Effector CD4-positive, alpha-beta T cell (primary cell): ENCODE results near the gene TACR1.
"Not testable (repeated sequence)": the region's sequence is repeated elsewhere in the genome, so short reads cannot be mapped to it uniquely, and the experiment has no call there.

Source experiments
- DNase-seq: peaks from one replicate; pipeline ENCODE4 v3.0.0-alpha.2; 2020

The TACR1 gene

GRCh38 chr2:75192496-75192895 lies 6.8 kb downstream of the TACR1 start:
- no peak for DNase-seq

DNA sequence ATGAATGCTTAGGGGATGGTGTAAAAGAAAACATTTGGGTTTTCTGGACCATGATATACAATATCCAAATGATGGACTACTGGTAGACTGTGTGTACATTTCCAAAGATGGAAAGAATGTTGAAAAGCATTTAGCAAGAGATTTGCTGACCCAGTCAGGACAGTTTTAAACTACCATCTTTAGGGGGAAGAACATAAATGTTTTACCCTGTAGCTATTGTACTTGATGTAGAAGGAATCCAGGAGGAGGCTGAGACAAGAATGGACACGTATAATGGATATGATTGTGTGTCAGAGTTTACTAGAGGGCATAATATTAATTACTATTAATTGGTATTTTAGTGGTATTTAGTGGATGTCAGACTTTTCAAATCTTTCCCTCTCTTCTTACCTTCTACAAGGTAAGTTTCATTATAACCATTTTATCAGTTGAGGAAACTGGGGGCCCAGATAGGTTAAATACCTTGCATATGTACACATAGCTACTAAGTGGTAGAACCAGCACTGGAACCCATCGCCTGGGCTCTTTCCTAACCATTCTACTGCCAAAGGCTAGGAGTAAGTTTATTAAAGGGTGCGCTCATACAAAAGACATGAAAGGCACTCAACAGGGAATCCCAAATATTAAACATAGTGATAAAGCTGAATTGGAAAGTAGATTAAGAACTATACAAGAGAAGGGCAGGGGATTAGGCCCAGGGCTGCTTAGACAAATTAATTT lies 8.9 kb downstream of the TACR1 start:
- DNase-seq = no peak

DNA sequence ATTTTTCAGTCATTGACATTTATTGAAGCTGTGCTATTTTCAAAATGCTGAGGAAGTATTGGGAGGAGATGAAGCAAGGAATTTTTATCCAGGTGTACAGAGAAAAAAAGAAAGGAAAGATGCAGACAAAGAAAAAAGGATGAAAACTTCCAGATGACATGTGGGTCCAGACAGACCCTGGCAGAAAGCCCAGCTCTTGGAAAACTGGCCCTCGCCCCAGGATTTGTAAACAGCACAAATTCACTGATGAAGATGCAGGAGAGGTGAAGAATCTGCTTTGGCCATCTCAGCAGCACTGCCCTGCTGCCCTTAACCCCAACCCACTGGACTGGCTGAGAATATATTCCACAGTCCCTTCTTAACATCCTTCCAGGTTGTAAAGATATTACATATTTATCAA lies 12.5 kb downstream of the TACR1 start:
- DNase-seq = no peak

- DNase-seq = no peak
These were observed 16.7 kb downstream of the TACR1 start for GRCh38 chr2:75182606-75183005.

- no peak for DNase-seq
These were observed 18.8 kb downstream of the TACR1 start for GRCh38 chr2:75180476-75180875.

DNA sequence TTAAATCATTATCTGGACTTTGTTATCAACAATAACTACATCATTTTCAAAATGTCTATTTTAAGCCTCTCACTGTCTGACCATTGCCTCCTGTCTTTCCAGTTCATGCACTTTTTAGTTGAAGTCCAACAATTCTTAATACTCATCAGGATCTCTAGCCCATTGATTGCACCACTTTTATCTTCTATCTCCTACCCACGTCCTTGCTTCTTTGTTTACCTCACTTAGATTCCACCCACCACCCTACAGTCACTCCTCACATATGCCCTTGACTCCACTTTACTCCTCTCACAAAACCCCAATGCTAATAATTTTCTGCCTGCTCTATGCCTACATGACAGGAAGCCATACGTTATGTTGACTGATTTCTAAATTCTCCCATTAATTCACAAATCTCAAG lies 21.9 kb downstream of the TACR1 start:
- no peak for DNase-seq

DNA sequence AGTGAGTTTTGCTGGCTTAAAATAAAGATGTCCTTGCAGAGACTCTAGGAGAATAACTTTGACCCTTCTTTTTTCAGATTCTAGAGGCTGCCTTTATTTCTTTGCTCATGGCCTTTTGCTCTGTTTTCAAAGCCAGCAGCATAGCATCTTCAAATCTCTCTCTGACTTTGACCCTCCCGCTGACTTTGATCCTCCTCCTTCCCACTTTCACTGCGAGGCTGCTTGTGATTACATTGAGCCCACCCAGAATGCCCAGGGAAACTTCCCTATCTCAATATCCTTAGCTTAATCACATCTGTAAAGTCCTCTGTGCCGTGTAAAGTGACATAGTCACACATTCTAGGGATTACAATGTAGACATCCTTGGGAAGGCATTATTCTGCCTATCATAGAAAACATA lies 23.9 kb downstream of the TACR1 start:
- no peak for DNase-seq

DNA sequence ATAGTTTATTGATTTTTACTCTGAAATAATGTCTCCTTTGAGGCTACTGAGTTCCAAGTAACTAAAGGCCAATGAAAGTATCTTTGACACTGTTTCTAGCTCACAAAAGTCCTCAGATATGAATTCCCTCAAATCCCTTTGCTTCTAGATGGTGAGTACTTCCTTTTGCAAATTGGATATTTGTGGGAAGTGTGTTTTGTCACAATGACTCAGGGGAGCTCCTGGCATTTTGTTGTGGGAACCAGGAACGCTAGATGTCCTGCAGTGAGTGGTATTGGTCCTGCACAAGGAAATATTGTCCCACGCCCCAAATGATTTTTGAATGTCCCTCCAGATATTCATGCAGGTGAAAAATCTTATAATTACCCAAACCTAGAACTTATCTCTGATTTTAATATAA lies 24.3 kb downstream of the TACR1 start:
- no peak for DNase-seq

- DNase-seq = no peak
These were observed 24.8 kb downstream of the TACR1 start for GRCh38 chr2:75174519-75174918.

DNA sequence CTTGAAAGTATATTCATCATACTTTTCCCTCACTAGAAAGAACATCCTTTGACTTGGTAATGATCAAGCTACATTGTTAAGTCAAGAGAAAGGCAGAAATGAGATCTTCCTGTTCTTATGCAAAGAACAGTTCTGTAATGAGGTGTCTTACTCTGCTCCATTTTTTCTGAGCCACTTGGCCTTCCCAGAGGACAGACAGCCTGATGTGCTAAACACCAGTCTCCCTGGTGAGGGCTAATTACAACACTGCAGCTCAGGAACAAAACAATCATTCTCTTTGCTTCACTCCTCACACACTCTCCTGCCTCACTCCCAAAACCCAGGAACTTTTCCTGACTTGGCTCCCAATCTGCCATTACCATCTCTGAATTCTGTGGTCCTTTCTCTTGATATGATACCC lies 25.6 kb downstream of the TACR1 start:
- no peak for DNase-seq

DNA sequence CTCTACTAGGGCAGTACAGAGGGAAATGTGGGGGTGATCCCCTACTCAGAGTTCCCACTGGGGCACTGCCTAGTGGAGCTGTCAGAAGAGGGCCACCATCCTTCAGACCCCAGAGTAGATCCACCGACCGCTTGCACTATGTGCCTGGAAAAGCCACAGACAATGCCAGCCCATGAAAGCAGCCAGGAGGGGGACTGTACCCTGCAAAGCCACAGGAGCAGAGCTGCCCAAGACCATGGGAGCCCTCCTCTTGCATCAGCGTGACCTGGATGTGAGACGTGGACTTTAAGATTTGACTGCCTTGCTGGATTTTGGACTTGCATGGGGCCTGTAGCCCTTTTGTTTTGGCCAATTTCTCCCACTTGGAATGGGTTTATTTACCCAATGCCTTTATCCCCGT lies 27.9 kb downstream of the TACR1 start:
- not testable (repeated sequence) for DNase-seq

DNA sequence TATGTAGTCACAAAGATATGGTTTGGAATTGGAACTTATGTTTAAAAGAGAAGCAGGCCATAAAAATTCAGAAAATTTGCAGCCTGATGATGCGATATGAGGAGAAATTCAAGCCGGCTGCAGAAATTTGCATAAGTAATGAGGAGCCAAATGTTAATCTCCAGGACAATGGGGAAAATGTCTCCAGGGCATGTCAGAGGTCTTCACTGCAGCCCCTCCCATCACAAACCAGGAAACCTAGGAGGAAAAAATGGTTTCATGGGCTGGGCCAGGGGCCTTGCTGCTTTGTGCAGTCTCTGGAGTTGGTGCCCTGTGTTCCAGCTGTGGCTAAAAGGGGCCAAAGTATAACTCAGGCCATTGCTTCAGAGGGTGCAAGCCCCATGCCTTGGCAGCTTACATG lies 28.4 kb downstream of the TACR1 start:
- DNase-seq = no peak

- no peak for DNase-seq
These were observed 31.1 kb downstream of the TACR1 start for GRCh38 chr2:75168186-75168585.

- DNase-seq = no peak
These were observed 32.8 kb downstream of the TACR1 start for GRCh38 chr2:75166491-75166890.

GRCh38 chr2:75162897-75163296 lies 36.4 kb downstream of the TACR1 start:
- DNase-seq = no peak

- no peak for DNase-seq
These were observed 37.1 kb downstream of the TACR1 start for GRCh38 chr2:75162259-75162658.

GRCh38 chr2:75157435-75157834 lies 41.9 kb downstream of the TACR1 start:
- DNase-seq = no peak

- DNase-seq = no peak
These were observed 44.2 kb downstream of the TACR1 start for GRCh38 chr2:75155115-75155514.

DNA sequence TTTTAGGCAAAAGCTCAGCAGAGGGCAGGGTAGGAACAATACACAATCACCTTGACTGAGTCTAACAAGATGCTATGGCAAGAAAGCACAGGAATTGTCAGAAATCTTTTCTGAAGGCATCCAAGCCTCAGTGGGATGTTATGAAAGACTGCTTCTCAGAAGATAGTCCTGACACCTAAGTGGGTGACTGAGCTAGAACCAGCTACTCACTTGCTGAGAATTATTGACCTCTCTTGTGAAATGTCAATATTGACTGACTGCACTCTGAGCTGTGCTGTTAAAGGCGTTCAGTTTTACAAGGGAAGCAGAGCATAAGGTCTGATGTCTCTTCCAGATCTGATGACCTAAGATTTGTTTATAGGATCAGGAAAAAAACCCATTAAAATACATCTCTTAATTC lies 46.1 kb downstream of the TACR1 start:
- DNase-seq = no peak

DNA sequence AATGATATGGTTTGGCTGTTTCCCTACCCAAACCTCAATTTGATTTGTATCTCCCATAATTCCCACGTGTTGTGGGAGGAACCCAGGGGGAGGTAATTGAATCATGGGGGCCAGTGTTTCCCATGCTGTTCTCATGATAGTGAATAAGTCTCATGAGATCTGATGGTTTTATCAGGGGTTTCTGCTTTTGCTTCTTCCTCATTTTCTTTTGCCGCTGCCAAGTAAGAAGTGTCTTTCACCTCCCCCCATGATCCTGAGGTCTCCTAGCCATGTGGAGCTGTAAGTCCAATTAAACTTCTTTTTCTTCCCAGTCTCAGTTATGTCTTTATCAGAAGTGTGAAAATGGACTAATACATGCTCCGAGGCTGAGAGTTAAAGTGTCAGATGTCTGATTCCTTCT lies 47.1 kb downstream of the TACR1 start:
- not testable (repeated sequence) for DNase-seq

DNA sequence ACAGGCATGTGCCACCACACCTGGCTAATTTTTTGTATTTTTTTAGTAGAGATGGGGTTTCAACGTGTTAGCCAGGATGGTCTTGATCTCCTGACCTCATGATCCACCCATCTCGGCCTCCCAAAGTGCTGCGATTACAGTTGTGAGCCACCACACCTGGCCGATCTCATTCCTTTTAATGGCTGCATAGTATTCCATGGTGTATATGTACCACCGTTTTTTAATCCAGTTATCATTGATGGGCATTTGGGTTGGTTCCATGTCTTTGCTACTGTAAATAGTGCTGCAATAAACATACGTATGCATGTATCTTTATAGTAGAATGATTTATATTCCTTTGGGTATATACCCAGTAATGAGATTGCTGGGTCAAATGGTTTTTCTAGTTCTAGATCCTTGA lies 51.4 kb downstream of the TACR1 start:
- not testable (repeated sequence) for DNase-seq

DNA sequence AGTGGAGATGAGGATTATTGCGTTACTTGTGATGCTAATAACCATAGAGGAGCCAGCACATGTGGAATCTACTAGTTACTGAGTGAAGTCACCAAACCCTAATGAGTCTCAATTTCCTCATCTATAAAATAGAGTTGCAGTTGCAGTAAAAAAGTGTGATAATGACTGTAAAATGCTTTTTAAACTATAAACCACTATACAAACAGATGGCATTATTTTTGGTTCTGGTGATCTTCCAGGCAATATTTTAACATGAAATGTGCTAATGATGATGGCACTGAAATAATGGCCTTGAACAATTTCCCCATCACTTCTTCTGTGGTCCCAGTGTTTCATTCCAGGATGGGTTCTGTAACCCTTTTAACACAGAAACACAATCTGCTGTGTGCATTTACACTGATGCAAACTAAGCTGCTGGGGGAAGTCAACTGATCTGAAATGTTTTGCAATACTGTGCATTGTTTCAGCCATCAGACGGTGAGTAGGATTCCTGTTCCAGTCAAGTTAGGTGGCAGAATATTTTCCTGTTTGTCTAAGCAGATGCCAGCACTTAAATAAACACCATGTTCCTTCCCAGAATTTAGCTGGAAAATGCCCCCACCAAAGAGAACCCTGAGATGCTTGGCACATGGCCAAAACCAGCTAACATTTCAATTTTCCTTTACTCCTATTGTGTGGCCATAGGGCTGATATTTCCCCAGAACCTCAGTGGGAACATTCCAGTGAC lies 52.6 kb downstream of the TACR1 start:
- DNase-seq = no peak

DNA sequence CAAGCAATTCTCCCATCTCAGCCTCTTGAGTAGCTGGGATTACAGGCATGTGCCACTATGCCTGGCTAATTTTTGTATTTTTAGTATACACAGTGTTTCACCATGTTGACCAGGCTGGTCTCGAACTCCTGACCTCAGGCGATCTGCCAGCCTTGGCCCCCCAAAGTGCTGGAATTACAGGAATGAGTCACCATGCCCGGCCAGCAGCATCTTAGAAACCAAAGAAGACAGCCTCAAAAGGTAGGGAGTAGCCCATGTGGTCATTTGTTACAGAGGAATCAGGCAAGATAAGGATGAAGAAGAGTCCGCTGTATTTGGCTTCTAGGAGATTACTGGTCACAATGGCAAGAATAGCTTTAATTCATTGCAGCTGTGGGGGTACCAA lies 53.1 kb downstream of the TACR1 start:
- not testable (repeated sequence) for DNase-seq

GRCh38 chr2:75142081-75142480 lies 57.2 kb downstream of the TACR1 start:
- no peak for DNase-seq

DNA sequence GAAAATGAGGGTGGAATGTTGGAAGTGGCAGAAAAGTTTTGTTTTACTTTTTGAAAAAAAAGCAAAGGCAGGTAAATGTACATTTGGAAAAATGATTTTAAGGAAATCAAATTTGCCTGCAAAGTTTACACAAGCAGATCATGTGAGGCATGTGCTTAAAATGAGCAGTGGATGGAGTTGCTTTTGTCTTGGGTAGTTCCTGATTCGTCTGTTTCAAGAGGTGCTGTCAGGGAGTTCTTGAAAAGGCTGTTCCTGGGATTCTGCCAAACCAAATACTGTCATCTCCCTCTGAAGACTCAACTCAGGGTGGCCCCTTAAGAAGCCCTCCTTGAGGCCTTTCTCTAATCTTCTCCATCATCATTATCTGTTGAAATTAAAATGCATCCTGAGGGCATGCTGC lies 59.0 kb downstream of the TACR1 start:
- DNase-seq = no peak
